Karpas-422 (cell line): Measurements from ENCODE around the gene PEA15. TPM values are rescaled to one million over a fixed set of nuclear protein-coding genes. Genes with fewer than 3 reads are reported as not detected.

ENCODE experiments used
- DNase-seq: peaks from one replicate; pipeline ENCODE4 v3.0.0-alpha.2; 2015
- H2AFZ ChIP-seq: fragments of 200-600 bp; sonication (generic); 2 replicates; pipeline ENCODE4 v1.6.1; 2014; ENCODE audit warnings: antibody characterized with exemption, low read length, mixed read lengths
- H3K27ac ChIP-seq: fragments of 200-600 bp; sonication (generic); 2 replicates; pipeline ENCODE4 v1.5.1; 2014; ENCODE audit warnings: mild to moderate bottlenecking, low read length, moderate library complexity
- H3K27me3 ChIP-seq: fragments of 200-600 bp; sonication (generic); 2 replicates; pipeline ENCODE4 v1.6.1; 2014; ENCODE audit warnings: low read length, mixed read lengths
- H3K36me3 ChIP-seq: fragments of 200-600 bp; sonication (generic); 2 replicates; pipeline ENCODE4 v1.6.1; 2014; ENCODE audit warnings: low read length, mixed read lengths; ENCODE audit not compliant: insufficient read depth
- H3K4me1 ChIP-seq: fragments of 200-600 bp; sonication (generic); 2 replicates; pipeline ENCODE4 v1.6.1; 2014; ENCODE audit warnings: mild to moderate bottlenecking, low read length, mixed read lengths
- H3K4me2 ChIP-seq: fragments of 200-600 bp; sonication (generic); 2 replicates; pipeline ENCODE4 v1.6.1; 2014; ENCODE audit warnings: low read length, low read depth, mild to moderate bottlenecking; ENCODE audit not compliant: poor library complexity, severe bottlenecking
- H3K4me3 ChIP-seq: fragments of 200-600 bp; sonication (generic); 2 replicates; pipeline ENCODE4 v1.5.1; 2014; ENCODE audit warnings: mild to moderate bottlenecking, antibody characterized with exemption, low read length, mixed read lengths
- H3K79me2 ChIP-seq: fragments of 200-600 bp; sonication (generic); 2 replicates; pipeline ENCODE4 v1.6.1; 2014; ENCODE audit warnings: mild to moderate bottlenecking, low read length, mixed read lengths
- H3K9ac ChIP-seq: fragments of 200-600 bp; sonication (generic); 2 replicates; pipeline ENCODE4 v1.6.0; 2014; ENCODE audit warnings: low read length
- H3K9me2 ChIP-seq: fragments of 200-600 bp; sonication (generic), shearing (Covaris generic); replicated peaks from 2 replicates; pipeline ENCODE4 v1.6.0; 2014; ENCODE audit warnings: mild to moderate bottlenecking, low read length, moderate library complexity; ENCODE audit not compliant: insufficient read depth
- H3K9me3 ChIP-seq: fragments of 300-700, 200-600 bp; sonication (generic); 2 replicates; pipeline ENCODE4 v1.6.1; 2014; ENCODE audit warnings: low read length, mixed read lengths
- H4K20me1 ChIP-seq: fragments of 200-600 bp; sonication (generic); 2 replicates; pipeline ENCODE4 v1.6.1; 2014; ENCODE audit warnings: mild to moderate bottlenecking, antibody characterized with exemption, low read length, low read depth; ENCODE audit not compliant: insufficient read depth
- total RNA-seq: library from RNA; depleted of rRNA; stranded (reverse); fragments of >200 nt; shearing (Covaris generic); gene quantifications from 2 replicates; pipeline ENCODE4 v1.2.3, GENCODE V29; 2014; ENCODE audit warnings: low replicate concordance

The PEA15 gene
- total RNA-seq, 1 experiment from 2014 or later, result 40.1 TPM

DNA sequence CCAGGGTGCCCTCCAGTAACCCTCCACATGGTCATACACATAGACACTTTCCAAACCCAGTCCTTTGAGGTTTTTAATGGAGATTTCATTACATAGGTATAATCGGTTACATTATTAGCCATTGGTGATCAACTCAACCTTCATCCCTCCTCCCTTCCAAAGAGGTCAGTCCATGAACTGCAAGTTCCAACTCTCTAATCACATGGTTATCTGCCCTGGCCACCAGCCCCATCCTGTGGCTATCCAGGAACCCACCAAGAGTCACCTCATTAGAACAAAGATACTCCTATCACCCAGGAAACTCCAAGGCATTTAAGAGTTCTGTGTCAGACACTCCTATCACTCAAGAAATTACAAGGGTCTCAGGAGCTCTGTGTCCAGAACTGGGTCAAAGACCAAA is 41.6 kb upstream of the PEA15 start:
- Histone ChIP-seq H3K36me3 (no peaks in the 10 kb centered on the region), H3K9me2 (no peaks in the 10 kb centered on the region), H3K4me3 (no peak overlapping the region), H4K20me1 (no peaks in the 10 kb centered on the region), H3K4me1 (peaks cover under 1% of the 10 kb centered on the region), H3K79me2 (no peaks in the 10 kb centered on the region), H3K27ac (no peak overlapping the region), H3K9ac (no peak overlapping the region), H2AFZ (no peak overlapping the region), H3K9me3 (no peaks in the 10 kb centered on the region), H3K4me2 (no peak overlapping the region), H3K27me3 (no peaks in the 10 kb centered on the region)
- DNase-seq, result no peak

- Histone ChIP-seq H2AFZ (no peak overlapping the region), H3K4me1 (peaks cover 5% of the 10 kb centered on the region), H3K27me3 (no peaks in the 10 kb centered on the region), H3K4me3 (no peak overlapping the region), H3K9me2 (no peaks in the 10 kb centered on the region), H3K36me3 (no peaks in the 10 kb centered on the region), H3K9ac (no peak overlapping the region), H3K27ac (no peak overlapping the region), H3K9me3 (no peaks in the 10 kb centered on the region), H3K79me2 (no peaks in the 10 kb centered on the region), H4K20me1 (no peaks in the 10 kb centered on the region), H3K4me2 (no peak overlapping the region)
- DNase-seq, result no peak
Observed at GRCh38 chr1:160164121-160164520, 41.1 kb upstream of the PEA15 start.

- Histone ChIP-seq H2AFZ (no peak overlapping the region), H3K4me1 (peaks cover 14% of the 10 kb centered on the region), H3K27ac (no peak overlapping the region), H3K9ac (no peak overlapping the region), H3K36me3 (no peaks in the 10 kb centered on the region), H3K4me3 (no peak overlapping the region), H3K9me2 (no peaks in the 10 kb centered on the region), H3K79me2 (no peaks in the 10 kb centered on the region), H3K9me3 (no peaks in the 10 kb centered on the region), H3K4me2 (no peak overlapping the region), H4K20me1 (no peaks in the 10 kb centered on the region), H3K27me3 (no peaks in the 10 kb centered on the region)
- DNase-seq, result no peak
Observed at GRCh38 chr1:160166166-160166868, 38.9 kb upstream of the PEA15 start.

DNA sequence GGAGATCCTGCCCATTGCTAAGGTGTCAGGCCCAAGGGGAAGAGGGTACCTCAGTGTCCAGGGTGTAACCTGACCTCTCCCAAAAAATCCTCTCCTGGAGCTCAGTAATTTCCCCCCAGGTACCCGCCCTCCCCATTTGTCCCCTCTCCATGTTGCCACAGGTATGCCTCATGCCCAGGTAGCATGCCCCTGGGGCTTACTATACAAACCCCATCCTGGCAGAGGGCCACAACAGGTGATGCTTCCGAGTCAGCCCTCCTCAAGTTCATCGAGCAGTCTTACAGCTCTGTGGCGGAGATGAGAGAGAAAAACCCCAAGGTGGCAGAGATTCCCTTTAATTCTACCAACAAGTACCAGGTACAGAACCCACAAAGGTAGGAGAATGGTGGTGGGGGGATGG is 38.1 kb upstream of the PEA15 start:
- Histone ChIP-seq H3K36me3 (no peaks in the 10 kb centered on the region), H3K4me3 (no peak overlapping the region), H3K79me2 (no peaks in the 10 kb centered on the region), H4K20me1 (no peaks in the 10 kb centered on the region), H2AFZ (no peak overlapping the region), H3K27me3 (no peaks in the 10 kb centered on the region), H3K9me3 (no peaks in the 10 kb centered on the region), H3K4me1 (peaks cover 14% of the 10 kb centered on the region), H3K9me2 (no peaks in the 10 kb centered on the region), H3K9ac (no peak overlapping the region), H3K4me2 (no peak overlapping the region), H3K27ac (no peak overlapping the region)
- no peak for DNase-seq

GRCh38 chr1:160167580-160167979 is 37.6 kb upstream of the PEA15 start:
- Histone ChIP-seq H3K4me3 (no peak overlapping the region), H3K27me3 (no peaks in the 10 kb centered on the region), H3K4me2 (no peak overlapping the region), H3K27ac (no peak overlapping the region), H3K79me2 (no peaks in the 10 kb centered on the region), H3K36me3 (no peaks in the 10 kb centered on the region), H2AFZ (no peak overlapping the region), H3K9me2 (no peaks in the 10 kb centered on the region), H3K9ac (no peak overlapping the region), H4K20me1 (no peaks in the 10 kb centered on the region), H3K4me1 (peaks cover 14% of the 10 kb centered on the region), H3K9me3 (no peaks in the 10 kb centered on the region)
- DNase-seq, result no peak

DNA sequence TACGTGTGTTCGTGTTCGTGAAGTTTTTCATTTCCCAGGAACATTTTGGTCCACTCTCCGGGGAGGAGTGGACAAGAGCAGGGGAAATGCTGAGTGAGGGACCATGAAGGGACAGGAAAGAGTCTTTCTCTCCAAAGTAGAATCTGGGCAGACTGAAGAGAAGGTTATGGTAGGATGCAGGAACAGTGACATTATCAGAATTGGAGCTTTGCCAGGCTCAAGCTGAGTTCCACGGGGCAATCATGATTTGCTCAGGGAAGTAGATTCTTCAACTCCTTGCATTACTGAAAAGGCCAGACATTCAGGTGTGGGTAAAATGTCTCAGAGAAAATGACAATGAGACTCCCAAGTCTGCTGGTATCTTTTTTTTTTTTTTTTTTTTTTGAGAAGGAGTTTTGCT is 37.2 kb upstream of the PEA15 start:
- no peak overlapping the region for H3K9ac ChIP-seq
- H3K4me1 ChIP-seq, result peaks cover 14% of the 10 kb centered on the region
- H3K79me2 ChIP-seq, result no peaks in the 10 kb centered on the region
- no peak overlapping the region for H3K4me2 ChIP-seq
- no peaks in the 10 kb centered on the region for H3K9me3 ChIP-seq
- no peaks in the 10 kb centered on the region for H3K9me2 ChIP-seq
- H3K27ac ChIP-seq, result no peak overlapping the region
- no peaks in the 10 kb centered on the region for H3K27me3 ChIP-seq
- H3K4me3 ChIP-seq, result no peak overlapping the region
- no peak overlapping the region for H2AFZ ChIP-seq
- DNase-seq, result no peak
- H3K36me3 ChIP-seq, result no peaks in the 10 kb centered on the region
- no peaks in the 10 kb centered on the region for H4K20me1 ChIP-seq

GRCh38 chr1:160168609-160169369 is 36.4 kb upstream of the PEA15 start:
- Histone ChIP-seq H3K79me2 (no peaks in the 10 kb centered on the region), H3K9ac (peak overlapping the region; percentile 15; the same call in 1 of the 2 replicates), H4K20me1 (no peaks in the 10 kb centered on the region), H3K4me1 (peaks cover 14% of the 10 kb centered on the region), H3K36me3 (no peaks in the 10 kb centered on the region), H3K9me2 (no peaks in the 10 kb centered on the region), H3K4me2 (peak overlapping the region; percentile 33), H3K4me3 (peak overlapping the region; percentile 0; the same call in 1 of the 2 replicates), H3K9me3 (no peaks in the 10 kb centered on the region), H2AFZ (peak overlapping the region; percentile 52), H3K27me3 (no peaks in the 10 kb centered on the region), H3K27ac (no peak overlapping the region)
- DNase-seq, result no peak

DNA sequence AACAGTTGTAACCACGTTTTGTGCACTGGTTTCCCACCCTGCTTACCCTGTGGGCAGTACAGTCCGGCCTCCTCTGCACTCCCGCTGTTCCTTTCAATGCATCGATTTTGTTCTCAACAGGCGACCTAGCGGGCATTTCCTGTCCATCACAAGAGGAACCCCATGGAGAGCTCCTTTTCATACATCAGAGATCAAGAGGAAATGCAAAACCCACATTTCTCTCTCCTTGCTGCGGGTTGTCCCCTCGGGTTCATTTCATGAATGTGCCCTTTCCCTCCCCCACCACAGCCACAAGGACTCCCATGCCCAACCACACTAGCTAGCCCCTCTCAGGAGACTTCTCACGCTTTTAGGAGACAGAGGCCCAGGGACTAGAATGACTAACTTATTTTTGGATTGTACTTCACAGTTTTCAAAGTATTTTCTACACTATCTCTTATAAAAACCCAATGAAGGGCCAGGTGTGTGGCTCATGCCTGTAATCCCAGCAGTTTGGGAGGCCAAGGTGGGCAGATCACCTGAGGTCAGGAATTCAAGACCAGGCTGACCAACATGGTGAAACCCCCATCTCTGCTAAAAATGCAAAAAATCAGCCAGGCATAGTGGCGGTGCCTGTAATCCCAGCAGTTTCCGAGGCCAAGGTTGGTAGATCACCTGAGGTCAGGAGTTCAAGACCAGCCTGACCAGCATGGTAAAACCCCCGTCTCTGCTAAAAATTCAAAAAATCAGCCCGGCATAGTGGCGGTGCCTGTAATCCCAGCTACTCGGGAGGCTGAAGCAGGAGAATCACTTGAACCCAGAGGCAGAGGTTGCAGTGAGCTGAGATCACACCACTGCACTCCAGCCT is 35.4 kb upstream of the PEA15 start:
- DNase-seq, result peak; percentile 53
- Histone ChIP-seq H3K9me3 (no peaks in the 10 kb centered on the region), H3K4me1 (peaks cover 14% of the 10 kb centered on the region), H3K27ac (no peak overlapping the region), H2AFZ (peak overlapping the region; percentile 52), H4K20me1 (no peaks in the 10 kb centered on the region), H3K9ac (peak overlapping the region; percentile 15; the same call in 1 of the 2 replicates), H3K27me3 (no peaks in the 10 kb centered on the region), H3K36me3 (no peaks in the 10 kb centered on the region), H3K9me2 (no peaks in the 10 kb centered on the region), H3K79me2 (no peaks in the 10 kb centered on the region), H3K4me2 (peak overlapping the region; percentile 33), H3K4me3 (peak overlapping the region; percentile 0; the same call in 1 of the 2 replicates)
